Adipocyte (in vitro differentiated cells): ENCODE measurements around the gene TSSC4.

Source experiments
- DNase-seq: peaks from one replicate; pipeline ENCODE4 v3.0.0-alpha.2; 2015; ENCODE audit warnings: low read depth
- H3K27me3 ChIP-seq: replicated peaks from 2 replicates; pipeline ENCODE4 v1.7.0; 2013; ENCODE audit warnings: mild to moderate bottlenecking, low read length, moderate library complexity; ENCODE audit not compliant: control insufficient read depth, insufficient read depth
- H3K36me3 ChIP-seq: 2 replicates; pipeline ENCODE4 v1.7.0; 2013; ENCODE audit warnings: low read length, mild to moderate bottlenecking, moderate library complexity; ENCODE audit not compliant: control insufficient read depth, insufficient read depth, severe bottlenecking
- H3K4me1 ChIP-seq: 2 replicates; pipeline ENCODE4 v1.7.0; 2013; ENCODE audit warnings: mild to moderate bottlenecking, low read length, moderate library complexity; ENCODE audit not compliant: control insufficient read depth, insufficient read depth
- H3K4me3 ChIP-seq: 2 replicates; pipeline ENCODE4 v1.7.0; 2013; ENCODE audit warnings: mild to moderate bottlenecking, low read length, moderate library complexity
- H3K9ac ChIP-seq: 2 replicates; pipeline ENCODE4 v1.7.0; 2013; ENCODE audit warnings: mild to moderate bottlenecking, low read length, moderate library complexity
- H3K9me3 ChIP-seq: 2 replicates; pipeline ENCODE4 v1.7.0; 2013; ENCODE audit warnings: mild to moderate bottlenecking, low read length, moderate library complexity; ENCODE audit not compliant: control insufficient read depth

The TSSC4 gene

DNA sequence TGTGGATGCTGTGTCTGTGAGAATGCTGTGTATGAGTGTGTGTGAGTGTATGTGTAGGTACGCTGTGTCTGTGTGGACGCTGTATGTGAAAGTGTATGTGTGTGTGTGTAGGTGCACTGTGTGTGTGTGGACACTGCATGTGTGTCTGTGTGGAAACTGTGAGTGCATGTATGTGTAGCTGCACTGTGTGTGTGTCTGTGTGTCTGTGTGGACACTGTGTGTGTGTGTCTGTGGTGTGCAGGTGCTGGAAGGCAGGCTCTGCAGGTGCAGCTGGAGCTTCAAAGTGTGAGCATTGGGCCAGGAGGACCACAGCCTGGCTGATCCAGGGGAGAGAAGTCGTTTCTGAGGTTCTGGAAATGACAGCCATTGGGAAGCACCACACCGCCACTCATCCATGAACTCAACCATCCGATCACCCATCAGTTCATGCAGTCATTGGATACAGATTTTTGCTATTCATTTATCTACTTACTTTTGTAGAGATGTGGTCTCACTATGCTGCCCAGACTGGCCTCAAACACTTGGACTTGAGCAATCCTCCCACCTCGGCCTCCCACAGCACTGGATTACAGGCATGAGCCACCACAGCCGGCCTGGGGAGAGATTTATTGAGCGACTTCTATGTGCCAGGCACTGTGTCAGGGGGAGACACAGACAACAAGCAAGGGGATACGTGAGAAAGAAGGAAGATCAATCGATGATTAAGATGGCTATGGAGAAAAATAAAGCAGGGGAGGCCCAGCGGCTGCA, 34.1 kb downstream of the TSSC4 start:
- peaks cover 39% of the 10 kb centered on the region for H3K27me3 ChIP-seq
- no peak for DNase-seq
- H3K4me3 ChIP-seq = no peak overlapping the region
- peaks cover 4% of the 10 kb centered on the region for H3K9me3 ChIP-seq
- no peaks in the 10 kb centered on the region for H3K36me3 ChIP-seq
- H3K4me1 ChIP-seq = no peaks in the 10 kb centered on the region
- no peak overlapping the region for H3K9ac ChIP-seq

GRCh38 chr11:2435288-2436012, 34.9 kb downstream of the TSSC4 start:
- Histone ChIP-seq H3K9me3 (peaks cover 8% of the 10 kb centered on the region), H3K27me3 (peaks cover 45% of the 10 kb centered on the region), H3K36me3 (no peaks in the 10 kb centered on the region), H3K4me3 (no peak overlapping the region), H3K4me1 (no peaks in the 10 kb centered on the region), H3K9ac (no peak overlapping the region)
- DNase-seq = no peak

DNA sequence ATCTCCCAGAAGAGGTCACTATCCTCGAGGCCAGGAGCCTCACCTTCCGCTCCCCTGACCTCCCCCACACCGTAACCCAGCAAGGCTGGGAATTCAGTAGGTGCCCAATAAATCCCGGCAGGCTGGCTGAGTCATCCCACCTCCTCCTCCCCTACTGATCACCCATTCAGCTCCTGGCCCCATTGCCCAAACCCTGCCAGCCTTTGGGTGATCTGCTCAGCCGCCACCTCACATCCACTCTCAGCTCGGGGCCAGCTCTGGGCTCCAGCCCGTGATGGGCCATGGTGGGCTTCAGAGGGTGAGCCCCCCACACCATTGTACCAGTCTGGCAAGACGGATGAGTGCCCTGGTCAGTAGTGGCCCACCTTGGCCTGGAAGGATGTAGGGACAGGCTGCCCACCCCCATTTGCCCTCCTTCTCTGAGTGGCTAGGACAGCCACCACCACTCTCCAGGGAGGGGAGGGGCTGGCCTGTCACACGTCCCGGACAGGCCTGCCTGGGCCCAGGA, 35.5 kb downstream of the TSSC4 start:
- Histone ChIP-seq H3K27me3 (peaks cover 48% of the 10 kb centered on the region), H3K4me1 (no peaks in the 10 kb centered on the region), H3K4me3 (no peak overlapping the region), H3K9me3 (peaks cover 8% of the 10 kb centered on the region), H3K36me3 (no peaks in the 10 kb centered on the region), H3K9ac (no peak overlapping the region)
- no peak for DNase-seq

GRCh38 chr11:2436521-2437031, 36.0 kb downstream of the TSSC4 start:
- DNase-seq = no peak
- Histone ChIP-seq H3K27me3 (peaks cover 48% of the 10 kb centered on the region), H3K4me3 (no peak overlapping the region), H3K4me1 (no peaks in the 10 kb centered on the region), H3K36me3 (no peaks in the 10 kb centered on the region), H3K9ac (no peak overlapping the region), H3K9me3 (peaks cover 8% of the 10 kb centered on the region)

- Histone ChIP-seq H3K9ac (no peak overlapping the region), H3K36me3 (no peaks in the 10 kb centered on the region), H3K4me1 (no peaks in the 10 kb centered on the region), H3K27me3 (peaks cover 50% of the 10 kb centered on the region), H3K4me3 (no peak overlapping the region), H3K9me3 (peaks cover 12% of the 10 kb centered on the region)
- DNase-seq = no peak
These were observed 37.0 kb downstream of the TSSC4 start for GRCh38 chr11:2437516-2437915.

DNA sequence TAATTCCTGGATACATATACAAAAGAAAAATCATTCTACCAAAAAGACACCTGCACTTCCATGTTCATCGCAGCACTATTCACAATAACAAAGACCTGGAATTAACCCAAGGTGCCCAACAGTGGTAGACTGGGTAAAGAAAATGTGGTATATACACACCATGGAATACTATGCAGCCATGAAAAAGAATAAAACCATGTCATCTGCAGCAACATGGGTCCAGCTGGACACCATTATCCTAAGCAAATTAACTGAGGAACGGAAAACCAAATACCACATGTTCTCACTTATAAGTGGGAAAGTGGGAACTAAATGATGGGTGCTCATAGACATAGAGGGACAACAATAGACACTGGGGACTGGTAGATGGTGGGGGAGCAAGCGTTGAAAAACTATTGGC, 39.3 kb downstream of the TSSC4 start:
- Histone ChIP-seq H3K27me3 (peaks cover 50% of the 10 kb centered on the region), H3K36me3 (no peaks in the 10 kb centered on the region), H3K9ac (no peak overlapping the region), H3K9me3 (peaks cover 20% of the 10 kb centered on the region), H3K4me3 (no peak overlapping the region), H3K4me1 (no peaks in the 10 kb centered on the region)
- DNase-seq = no peak

DNA sequence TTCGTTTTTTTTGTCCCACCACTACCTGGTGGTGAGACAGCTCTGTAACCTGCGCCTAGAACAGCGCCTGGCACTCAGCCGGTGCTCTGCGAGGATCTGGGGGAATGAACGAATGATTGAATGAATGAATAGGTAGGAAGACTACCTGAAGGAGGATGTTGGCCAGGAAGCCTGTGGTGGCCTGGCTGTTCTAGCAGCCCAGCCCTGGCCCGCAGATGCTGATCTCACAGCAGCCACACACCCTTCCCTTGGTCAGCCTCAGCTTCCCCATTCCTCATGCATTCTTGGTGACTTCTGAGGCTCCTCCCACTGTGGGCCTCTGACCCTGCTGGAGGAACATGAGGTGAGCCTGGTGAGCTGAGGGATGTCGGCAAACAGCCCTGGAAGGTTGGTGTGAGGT, 40.1 kb downstream of the TSSC4 start:
- peaks cover 48% of the 10 kb centered on the region for H3K27me3 ChIP-seq
- no peak overlapping the region for H3K4me3 ChIP-seq

GRCh38 chr11:2441171-2441570, 40.6 kb downstream of the TSSC4 start:
- peaks cover 48% of the 10 kb centered on the region for H3K27me3 ChIP-seq
- no peaks in the 10 kb centered on the region for H3K4me1 ChIP-seq
- H3K4me3 ChIP-seq = no peak overlapping the region
- H3K9ac ChIP-seq = no peak overlapping the region
- peaks cover 20% of the 10 kb centered on the region for H3K9me3 ChIP-seq
- no peak for DNase-seq
- H3K36me3 ChIP-seq = no peaks in the 10 kb centered on the region

More for the DNA sequence above, 40.1 kb downstream of the TSSC4 start:
- no peaks in the 10 kb centered on the region for H3K36me3 ChIP-seq
- H3K9me3 ChIP-seq = peaks cover 20% of the 10 kb centered on the region
- H3K9ac ChIP-seq = no peak overlapping the region
- DNase-seq = no peak
- no peaks in the 10 kb centered on the region for H3K4me1 ChIP-seq

DNA sequence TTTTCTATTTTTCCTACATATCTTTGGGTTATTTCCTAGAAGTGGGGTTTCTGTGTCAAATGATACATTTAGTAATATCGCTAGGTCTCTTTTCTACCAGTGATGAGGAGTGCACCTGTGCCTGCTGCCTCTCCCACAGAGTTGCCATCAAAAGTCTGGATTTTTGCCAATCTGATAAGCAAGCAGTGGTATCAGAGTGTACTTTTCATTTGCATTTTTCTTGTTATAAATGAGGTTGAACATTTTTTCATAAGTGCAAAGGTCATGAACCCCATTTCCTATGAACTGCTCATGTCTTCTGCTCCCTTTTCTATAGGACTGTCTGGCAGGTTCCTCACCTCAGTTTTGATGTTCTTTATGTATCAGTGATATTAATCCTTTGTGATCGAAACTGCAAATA, 42.0 kb downstream of the TSSC4 start:
- DNase-seq = no peak
- Histone ChIP-seq H3K4me3 (no peak overlapping the region), H3K4me1 (no peaks in the 10 kb centered on the region)

GRCh38 chr11:2443406-2443805, 42.9 kb downstream of the TSSC4 start:
- Histone ChIP-seq H3K27me3 (peaks cover 42% of the 10 kb centered on the region), H3K4me3 (no peak overlapping the region), H3K9me3 (peaks cover 20% of the 10 kb centered on the region), H3K36me3 (no peaks in the 10 kb centered on the region), H3K9ac (no peak overlapping the region), H3K4me1 (no peaks in the 10 kb centered on the region)
- DNase-seq = no peak

More for the DNA sequence above, 42.0 kb downstream of the TSSC4 start:
- Histone ChIP-seq H3K27me3 (peaks cover 44% of the 10 kb centered on the region), H3K9ac (no peak overlapping the region), H3K9me3 (peaks cover 20% of the 10 kb centered on the region), H3K36me3 (no peaks in the 10 kb centered on the region)
